ENCODE data around the gene DIPK1C. TPM values are rescaled to one million over a fixed set of nuclear protein-coding genes. Genes with fewer than 3 reads are reported as not detected.

DIPK1C gene
- total and polyA plus RNA-seq, 9 of the 15 experiments (the other 6 are each of a cell fraction or from before 2014, with no cell fraction given) = 0.04 to 0.32 (median 0.15) TPM; not detected in 2

DNA sequence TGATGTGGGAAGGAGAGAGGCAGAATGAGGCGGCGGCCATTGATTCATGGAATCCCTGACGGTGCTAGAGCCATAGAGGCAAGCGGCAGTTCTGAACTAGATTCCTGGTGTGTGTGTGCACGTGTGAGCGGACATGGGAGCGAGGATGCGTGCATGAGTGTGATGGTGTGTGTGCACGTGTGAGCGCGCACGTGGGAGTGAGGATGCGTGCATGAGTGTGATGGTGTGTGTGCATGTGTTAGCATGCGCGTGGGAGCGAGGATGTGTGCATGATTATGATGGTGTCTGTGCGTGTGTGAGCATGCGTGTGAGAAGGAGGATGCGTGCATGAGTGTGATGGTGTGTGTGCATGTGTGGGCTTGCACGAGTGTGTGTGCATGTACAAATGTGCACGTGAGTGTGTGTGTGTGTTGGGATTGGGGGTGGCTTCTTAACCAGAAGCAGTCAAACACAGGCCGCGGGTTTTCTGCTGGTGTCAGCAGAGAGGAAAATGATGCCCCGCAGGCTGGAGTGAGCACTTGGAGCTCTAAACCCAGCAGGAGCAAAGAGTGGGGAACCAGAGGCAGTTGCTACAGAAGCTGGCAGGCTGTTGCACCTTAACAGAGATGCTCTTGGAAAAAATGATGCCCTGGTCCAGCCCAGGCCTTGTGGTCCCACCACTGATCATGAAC lies 29.5 kb downstream of the DIPK1C start:
- no peak overlapping the region for H3K27ac ChIP-seq (ENCODE audit: extremely low read depth, low read depth, low read length)
- intact Hi-C loops (cut with micrococcal nuclease) (no loop called here), in situ Hi-C loops (cut with MboI) (no loop called here)
- H2AFZ ChIP-seq (ENCODE audit: low read depth, low read length) = no peak overlapping the region
- no peaks in the 10 kb centered on the region for H3K9me3 ChIP-seq (replicated peaks; ENCODE audit: control insufficient read depth, insufficient read depth, low read depth, low read length)
- H3K9ac ChIP-seq (ENCODE audit: insufficient read depth in 1 of 2, low read depth in 2 of 2, low read length in 2 of 2) = no peak overlapping the region
- ChIA-PET POLR2A (no interaction called here), CTCF (ENCODE audit: low intra/inter-chr PET ratio) (no interaction called here)
- no peaks in the 10 kb centered on the region for H3K4me1 ChIP-seq (replicated peaks in 1 of 2; ENCODE audit: control insufficient read depth in 2 of 2, insufficient read depth in 2 of 2, low read length in 2 of 2)
- ATAC-seq (no peak), FAIRE-seq (no peak), DNase-seq (ENCODE audit: extremely low read depth in 1 of 4, low spot score in 3 of 4) (no peak)
- TF ChIP-seq HSF4 (CRISPR knock-in tag; IDR thresholded peaks at IDR 0.05; ENCODE audit: borderline replicate concordance) (no peak), GTF2B (IDR thresholded peaks at IDR 0.05; ENCODE audit: extremely low read depth, insufficient read length) (no peak), MYBL2 (IDR thresholded peaks at IDR 0.05; ENCODE audit: low read depth) (no peak), MYBL2 (CRISPR knock-in tag; IDR thresholded peaks at IDR 0.05; ENCODE audit: borderline replicate concordance) (no peak), FOXJ2 (tag; IDR thresholded peaks at IDR 0.05) (no peak)
- BruUV-seq (replicated peaks) = no TSS peak
- no peak overlapping the region for H3K4me3 ChIP-seq
- H3K79me2 ChIP-seq (ENCODE audit: control insufficient read depth, insufficient read depth, low read length) = no peaks in the 10 kb centered on the region
- WGBS (ENCODE audit: insufficient coverage, low coverage, missing lambda C conversion rate) = under 1% methylated on average over 24 of the region's 24 CpGs
- no peak overlapping the region for H3K4me2 ChIP-seq (ENCODE audit: insufficient read depth, low read length)
- H3K9me1 ChIP-seq (ENCODE audit: control insufficient read depth, insufficient read depth, low read length) = no peaks in the 10 kb centered on the region
- peaks cover 14 to 53% of the 10 kb centered on the region in 2 experiments for H3K27me3 ChIP-seq (ENCODE audit: control insufficient read depth in 2 of 2, insufficient read depth in 2 of 2, low read length in 2 of 2)
- H4K20me1 ChIP-seq (replicated peaks; ENCODE audit: control insufficient read depth, insufficient read depth, low read length) = no peaks in the 10 kb centered on the region
- no peaks in the 10 kb centered on the region for H3K36me3 ChIP-seq (ENCODE audit: control insufficient read depth, insufficient read depth, low read length)
